OCI-LY3 (cell line): ENCODE measurements around the gene RAPGEF2.

Source experiments
- CTCF ChIP-seq: fragments of 200-600, 300-600 bp; sonication (generic); IDR thresholded peaks from 2 replicates; pipeline ENCODE4 v1.5.1; 2014; ENCODE audit warnings: antibody characterized with exemption, low read length, low read depth
- EZH2phosphoT487 ChIP-seq: fragments of 200-600 bp; shearing (Covaris generic); IDR thresholded peaks from 2 replicates; pipeline ENCODE4 v1.6.1; 2018; ENCODE audit warnings: antibody characterized with exemption, mixed run types, low read depth

- TF ChIP-seq CTCF (no peak), EZH2phosphoT487 (no peak)
Measured at GRCh38 chr4:159266981-159267868, 164.3 kb downstream of the RAPGEF2 start.
